RWPE2 (cell line): ENCODE measurements around the gene ENKD1.

Source experiments
- ATAC-seq: fragments of 200-7000 bp; cut with Tn5 transposase; 3 replicates; pipeline ENCODE4 v1.9.1; 2021; ENCODE audit warnings: low read depth
- DNase-seq: peaks from one replicate; pipeline ENCODE4 v3.0.0-alpha.2; 2020; ENCODE audit warnings: low spot score
- H3K27ac ChIP-seq: fragments of 450-650 bp; 2 replicates; pipeline ENCODE4 v1.5.1; 2017; ENCODE audit warnings: mild to moderate bottlenecking; ENCODE audit not compliant: poor library complexity, severe bottlenecking
- H3K27me3 ChIP-seq: fragments of 250-450 bp; sonication (Bioruptor Pico); 2 replicates; pipeline ENCODE4 v1.5.1; 2021; ENCODE audit warnings: mild to moderate bottlenecking, moderate library complexity; ENCODE audit not compliant: insufficient read depth, poor library complexity, severe bottlenecking
- H3K36me3 ChIP-seq: fragments of 250-450 bp; sonication (Bioruptor Pico); 2 replicates; pipeline ENCODE4 v1.5.1; 2020; ENCODE audit warnings: low read depth, mild to moderate bottlenecking, moderate library complexity
- H3K4me1 ChIP-seq: fragments of 250-450 bp; sonication (Bioruptor Pico); 2 replicates; pipeline ENCODE4 v1.5.1; 2021; ENCODE audit warnings: mild to moderate bottlenecking, moderate library complexity; ENCODE audit not compliant: insufficient read depth, poor library complexity, severe bottlenecking
- H3K4me3 ChIP-seq: fragments of 250-450 bp; sonication (Bioruptor Pico); 2 replicates; pipeline ENCODE4 v1.5.1; 2021; ENCODE audit warnings: mild to moderate bottlenecking, moderate library complexity; ENCODE audit not compliant: severe bottlenecking
- H3K9me3 ChIP-seq: fragments of 250-450 bp; sonication (Bioruptor Pico); 2 replicates; pipeline ENCODE4 v1.5.1; 2021; ENCODE audit warnings: mild to moderate bottlenecking, moderate library complexity; ENCODE audit not compliant: severe bottlenecking
- CTCF ChIP-seq: fragments of 450-650 bp; IDR thresholded peaks from one replicate; pipeline ENCODE4 v1.5.1; 2017; ENCODE audit warnings: mild to moderate bottlenecking, moderate library complexity; ENCODE audit not compliant: poor library complexity, severe bottlenecking

Gene ENKD1

DNA sequence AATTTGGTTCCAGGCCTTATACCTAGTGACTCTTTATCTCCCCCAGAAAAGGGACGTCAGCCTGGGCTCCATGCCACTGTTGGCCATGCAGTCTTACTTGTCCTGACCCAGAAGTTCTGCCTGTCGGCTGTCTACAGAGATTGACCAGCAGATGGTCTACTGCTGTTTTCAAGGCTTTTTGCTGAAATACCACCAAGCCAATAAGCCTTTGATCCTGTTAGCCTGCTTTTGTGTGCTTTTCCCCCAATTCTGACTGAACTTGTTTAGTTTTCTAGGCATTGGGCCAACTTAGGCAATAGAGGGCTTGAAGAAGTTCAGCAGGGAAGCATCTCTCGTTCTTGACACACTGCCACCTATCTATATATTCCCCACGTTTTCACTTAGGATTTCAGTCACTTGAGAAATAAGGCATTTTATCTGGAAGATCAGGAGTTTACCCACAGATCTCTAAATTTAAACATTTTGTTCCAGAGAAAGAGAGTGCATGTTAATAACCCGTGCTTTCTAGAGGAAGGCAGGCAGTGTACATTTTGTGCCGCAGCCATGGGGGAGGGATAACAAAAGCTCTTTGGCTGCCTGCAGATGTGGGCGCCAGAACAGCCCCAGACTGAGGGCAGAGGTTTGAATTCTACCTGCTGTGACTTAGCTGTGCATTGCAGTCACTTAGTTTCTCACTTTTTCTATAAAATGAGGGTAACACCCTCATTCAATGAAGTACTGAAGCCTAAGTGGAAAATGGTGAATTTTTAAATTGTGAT, 34.0 kb downstream of the ENKD1 start:
- Histone ChIP-seq H3K27ac (no peak overlapping the region), H3K9me3 (no peaks in the 10 kb centered on the region), H3K27me3 (no peaks in the 10 kb centered on the region), H3K36me3 (peaks cover 73% of the 10 kb centered on the region), H3K4me3 (no peak overlapping the region), H3K4me1 (no peaks in the 10 kb centered on the region)
- no peak for DNase-seq
- no peak for ATAC-seq
- no peak for TF ChIP-seq CTCF

DNA sequence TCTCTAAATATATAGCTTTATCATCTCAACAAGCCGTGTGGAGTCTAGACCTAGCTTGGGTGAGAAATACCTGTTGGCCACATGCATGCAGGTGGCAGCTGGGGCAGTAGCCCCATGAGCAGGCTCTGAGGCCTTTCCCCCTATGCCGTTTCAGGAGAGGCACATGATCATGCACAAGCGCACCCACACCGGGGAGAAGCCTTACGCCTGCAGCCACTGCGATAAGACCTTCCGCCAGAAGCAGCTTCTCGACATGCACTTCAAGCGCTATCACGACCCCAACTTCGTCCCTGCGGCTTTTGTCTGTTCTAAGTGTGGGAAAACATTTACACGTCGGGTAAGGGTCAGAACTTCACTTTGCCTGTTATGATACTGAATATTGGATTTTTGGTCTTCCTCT, 38.3 kb downstream of the ENKD1 start:
- Histone ChIP-seq H3K9me3 (no peaks in the 10 kb centered on the region), H3K36me3 (peaks cover 68% of the 10 kb centered on the region), H3K27me3 (no peaks in the 10 kb centered on the region), H3K27ac (no peak overlapping the region), H3K4me3 (no peak overlapping the region), H3K4me1 (no peaks in the 10 kb centered on the region)
- no peak for TF ChIP-seq CTCF
- ATAC-seq (no peak), DNase-seq (no peak)

- Histone ChIP-seq H3K27ac (no peak overlapping the region), H3K4me1 (no peaks in the 10 kb centered on the region), H3K4me3 (no peak overlapping the region), H3K27me3 (no peaks in the 10 kb centered on the region), H3K9me3 (no peaks in the 10 kb centered on the region), H3K36me3 (peaks cover 65% of the 10 kb centered on the region)
- no peak for DNase-seq
- peak; percentile 16 for TF ChIP-seq CTCF
- no peak for ATAC-seq
Observed at GRCh38 chr16:67613808-67614207, 52.7 kb downstream of the ENKD1 start.
